Measurements from ENCODE around the gene SLC28A3.

The SLC28A3 gene

GRCh38 chr9:84320231-84320630 is 20.3 kb downstream of the SLC28A3 start:
- ATAC-seq: no peak
- TF ChIP-seq POU6F1 (CRISPR knock-in tag; IDR thresholded peaks at IDR 0.05; ENCODE audit: borderline replicate concordance, low read depth) (no peak), ZC3H10 (CRISPR knock-in tag; IDR thresholded peaks at IDR 0.05) (no peak), ESRRG (CRISPR knock-in tag; IDR thresholded peaks at IDR 0.05) (no peak), PATZ1 (CRISPR knock-in tag; IDR thresholded peaks at IDR 0.05; ENCODE audit: borderline replicate concordance) (no peak), CSDC2 (CRISPR knock-in tag; IDR thresholded peaks at IDR 0.05) (no peak), ZNF70 (CRISPR knock-in tag; IDR thresholded peaks at IDR 0.05) (no peak), BACH2 (CRISPR knock-in tag; IDR thresholded peaks at IDR 0.05; ENCODE audit: borderline replicate concordance) (no peak), ZFP30 (CRISPR knock-in tag; IDR thresholded peaks at IDR 0.05) (no peak), TOX (CRISPR knock-in tag; IDR thresholded peaks at IDR 0.05; ENCODE audit: borderline replicate concordance) (no peak), CSRNP3 (CRISPR knock-in tag; IDR thresholded peaks at IDR 0.05) (no peak), GLIS3 (CRISPR knock-in tag; IDR thresholded peaks at IDR 0.05) (no peak), ZFP3 (CRISPR knock-in tag; IDR thresholded peaks at IDR 0.05) (no peak), PPARA (CRISPR knock-in tag; IDR thresholded peaks at IDR 0.05; ENCODE audit: borderline replicate concordance) (no peak), ZNF565 (CRISPR knock-in tag; conservative IDR thresholded peaks at IDR 0.05; ENCODE audit: low read depth) (no peak), SNAI2 (CRISPR knock-in tag; IDR thresholded peaks at IDR 0.05) (no peak), RARB (CRISPR knock-in tag; IDR thresholded peaks at IDR 0.05) (no peak), ISL1 (CRISPR knock-in tag; IDR thresholded peaks at IDR 0.05) (no peak)

GRCh38 chr9:84319632-84320031 is 20.9 kb downstream of the SLC28A3 start:
- no peak for ATAC-seq
- TF ChIP-seq ZNF70 (CRISPR knock-in tag; IDR thresholded peaks at IDR 0.05): no peak
- TF ChIP-seq ISL1 (CRISPR knock-in tag; IDR thresholded peaks at IDR 0.05): no peak
- TF ChIP-seq ZFP3 (CRISPR knock-in tag; IDR thresholded peaks at IDR 0.05): no peak
- no peak for TF ChIP-seq BACH2 (CRISPR knock-in tag; IDR thresholded peaks at IDR 0.05; ENCODE audit: borderline replicate concordance)
- TF ChIP-seq ZNF565 (CRISPR knock-in tag; conservative IDR thresholded peaks at IDR 0.05; ENCODE audit: low read depth): no peak
- no peak for TF ChIP-seq POU6F1 (CRISPR knock-in tag; IDR thresholded peaks at IDR 0.05; ENCODE audit: borderline replicate concordance, low read depth)
- no peak for TF ChIP-seq GLIS3 (CRISPR knock-in tag; IDR thresholded peaks at IDR 0.05)
- no peak for TF ChIP-seq OSR1 (CRISPR knock-in tag; IDR thresholded peaks at IDR 0.05)

- ATAC-seq: no peak
- TF ChIP-seq ARNTL (CRISPR knock-in tag; IDR thresholded peaks at IDR 0.05; ENCODE audit: borderline replicate concordance, low read depth) (no peak), TSHZ2 (CRISPR knock-in tag; IDR thresholded peaks at IDR 0.05) (no peak), SNAI2 (CRISPR knock-in tag; IDR thresholded peaks at IDR 0.05) (no peak), GLIS3 (CRISPR knock-in tag; IDR thresholded peaks at IDR 0.05) (no peak), ZNF70 (CRISPR knock-in tag; IDR thresholded peaks at IDR 0.05) (no peak), ZNF565 (CRISPR knock-in tag; conservative IDR thresholded peaks at IDR 0.05; ENCODE audit: low read depth) (no peak), ZC3H10 (CRISPR knock-in tag; IDR thresholded peaks at IDR 0.05) (no peak)
These were observed 21.6 kb downstream of the SLC28A3 start for GRCh38 chr9:84318981-84319380.
